ENCODE data around the gene RAC2. TPM values are rescaled to one million over a fixed set of nuclear protein-coding genes. Genes with fewer than 3 reads are reported as not detected.

RAC2 gene
- total RNA-seq, 4 donors from 2014 or later: 1.9 to 3.7 (median 3.5) TPM; not detected in 1

GRCh38 chr22:37249986-37250385 is 5.9 kb upstream of the RAC2 start:
- in situ Hi-C loops (cut with MboI; ENCODE audit: low sequenced_read_pairs in 4 of 4): no loop called here
- H3K9me3 ChIP-seq: no peaks in the 10 kb centered on the region
- no peaks in the 10 kb centered on the region for H3K4me1 ChIP-seq
- intact Hi-C loops (cut with DNase I; ENCODE audit: low total_unique reads): no loop called here
- no peaks in the 10 kb centered on the region for H3K36me3 ChIP-seq
- TF ChIP-seq POLR2A (IDR thresholded peaks at IDR 0.05): no peak
- TF ChIP-seq CTCF (IDR thresholded peaks at IDR 0.05 in 4 of 5, conservative IDR thresholded peaks at IDR 0.05 in 1 of 5): no peak
- no peak overlapping the region for H3K4me3 ChIP-seq
- DNase-seq (no peak), ATAC-seq (no peak)
- H3K27ac ChIP-seq: no peak overlapping the region
- peaks cover 6 to 19% (median 11%) of the 10 kb centered on the region in 3 donors for H3K27me3 ChIP-seq

GRCh38 chr22:37248251-37248650 is 4.2 kb upstream of the RAC2 start:
- no peak for TF ChIP-seq CTCF (IDR thresholded peaks at IDR 0.05 in 4 of 5, conservative IDR thresholded peaks at IDR 0.05 in 1 of 5)
- no peak for TF ChIP-seq POLR2A (IDR thresholded peaks at IDR 0.05)
- intact Hi-C loops (cut with DNase I; ENCODE audit: low total_unique reads): no loop called here
- in situ Hi-C loops (cut with MboI; ENCODE audit: low sequenced_read_pairs in 4 of 4): no loop called here
- ATAC-seq (no peak), DNase-seq (no peak)
- no peak overlapping the region for H3K27ac ChIP-seq
- no peaks in the 10 kb centered on the region for H3K9me3 ChIP-seq
- H3K36me3 ChIP-seq: no peaks in the 10 kb centered on the region
- H3K27me3 ChIP-seq: peaks cover 12 to 21% (median 13%) of the 10 kb centered on the region in 3 donors
- H3K4me1 ChIP-seq: no peaks in the 10 kb centered on the region
- H3K4me3 ChIP-seq: no peak overlapping the region

- H3K4me3 ChIP-seq: no peak overlapping the region
- no peak for TF ChIP-seq POLR2A (IDR thresholded peaks at IDR 0.05)
- no peak for TF ChIP-seq CTCF (IDR thresholded peaks at IDR 0.05 in 4 of 5, conservative IDR thresholded peaks at IDR 0.05 in 1 of 5)
- no peaks in the 10 kb centered on the region for H3K36me3 ChIP-seq
- peaks cover 14 to 32% (median 21%) of the 10 kb centered on the region in 3 donors for H3K27me3 ChIP-seq
- in situ Hi-C loops (cut with MboI; ENCODE audit: low sequenced_read_pairs in 4 of 4) (no loop called here), intact Hi-C loops (cut with DNase I; ENCODE audit: low total_unique reads) (no loop called here)
- H3K4me1 ChIP-seq: no peaks in the 10 kb centered on the region
- H3K27ac ChIP-seq: no peak overlapping the region
- no peak for DNase-seq
- no peaks in the 10 kb centered on the region for H3K9me3 ChIP-seq
- ATAC-seq: no peak
Observed at GRCh38 chr22:37245740-37246139, 1.7 kb upstream of the RAC2 start.

- no peaks in the 10 kb centered on the region for H3K9me3 ChIP-seq
- in situ Hi-C loops (cut with MboI; ENCODE audit: low sequenced_read_pairs in 4 of 4): no loop called here
- no peaks in the 10 kb centered on the region for H3K4me1 ChIP-seq
- H3K27me3 ChIP-seq: peaks cover 14 to 36% (median 20%) of the 10 kb centered on the region in 3 donors
- ATAC-seq (no peak), DNase-seq (no peak)
- H3K27ac ChIP-seq: no peak overlapping the region
- no peak overlapping the region for H3K4me3 ChIP-seq
- intact Hi-C loops (cut with DNase I; ENCODE audit: low total_unique reads): no loop called here
- no peak for TF ChIP-seq CTCF (IDR thresholded peaks at IDR 0.05 in 4 of 5, conservative IDR thresholded peaks at IDR 0.05 in 1 of 5)
- no peak for TF ChIP-seq POLR2A (IDR thresholded peaks at IDR 0.05)
- H3K36me3 ChIP-seq: no peaks in the 10 kb centered on the region
Observed at GRCh38 chr22:37244922-37245722, 1.1 kb upstream of the RAC2 start.

All from gastrocnemius medialis (tissue), 4 donors.